OCI-LY1 (cell line): ENCODE measurements around the gene C6orf163.

ENCODE experiments used
- H2AFZ ChIP-seq: fragments of 200-600 bp; sonication (generic), shearing (Covaris generic); 2 replicates; pipeline ENCODE4 v1.6.0; 2014; ENCODE audit warnings: antibody characterized with exemption, mild to moderate bottlenecking, low read length
- H3F3A ChIP-seq: fragments of 200-600 bp; sonication (generic), shearing (Covaris generic); 2 replicates; pipeline ENCODE4 v1.6.0; 2014; ENCODE audit warnings: mild to moderate bottlenecking, antibody characterized with exemption, low read length, moderate library complexity; ENCODE audit not compliant: insufficient read depth
- H3K27ac ChIP-seq: fragments of 200-600 bp; sonication (generic); 2 replicates; pipeline ENCODE4 v1.5.1; 2014; ENCODE audit warnings: low read length, mixed run types, mild to moderate bottlenecking, low read depth; ENCODE audit not compliant: poor library complexity, severe bottlenecking
- H3K27me3 ChIP-seq: fragments of 200-600 bp; sonication (generic); 2 replicates; pipeline ENCODE4 v1.6.0; 2014; ENCODE audit warnings: antibody characterized with exemption, mild to moderate bottlenecking, low read length, moderate library complexity; ENCODE audit not compliant: insufficient read depth
- H3K36me3 ChIP-seq: fragments of 200-600 bp; sonication (generic); 2 replicates; pipeline ENCODE4 v1.6.1; 2014; ENCODE audit warnings: mild to moderate bottlenecking, antibody characterized with exemption, low read length, moderate library complexity, mixed read lengths; ENCODE audit not compliant: insufficient read depth
- H3K4me1 ChIP-seq: fragments of 200-600 bp; sonication (generic); 2 replicates; pipeline ENCODE4 v1.5.1; 2014; ENCODE audit warnings: mild to moderate bottlenecking, low read length, moderate library complexity; ENCODE audit not compliant: insufficient read depth, severe bottlenecking
- H3K4me2 ChIP-seq: fragments of 200-600 bp; sonication (generic), shearing (Covaris generic); 2 replicates; pipeline ENCODE4 v1.6.1; 2014; ENCODE audit warnings: low read length
- H3K4me3 ChIP-seq: fragments of 200-600 bp; sonication (generic); 2 replicates; pipeline ENCODE4 v1.5.1; 2014; ENCODE audit warnings: low read length, low read depth, mild to moderate bottlenecking, mixed read lengths; ENCODE audit not compliant: poor library complexity, severe bottlenecking
- H3K79me2 ChIP-seq: fragments of 200-600 bp; shearing (Covaris generic); 2 replicates; pipeline ENCODE4 v1.6.1; 2016; ENCODE audit warnings: mixed run types, low read length, mixed read lengths; ENCODE audit not compliant: insufficient read depth
- H3K9ac ChIP-seq: fragments of 200-600 bp; sonication (generic), shearing (Covaris generic); 2 replicates; pipeline ENCODE4 v1.6.1; 2014; ENCODE audit warnings: mild to moderate bottlenecking, low read length, mixed read lengths
- H3K9me2 ChIP-seq: fragments of 200-600 bp; sonication (generic), shearing (Covaris generic); 2 replicates; pipeline ENCODE4 v1.6.1; 2014; ENCODE audit warnings: low read depth, mild to moderate bottlenecking, low read length, mixed read lengths
- H3K9me3 ChIP-seq: fragments of 200-600 bp; shearing (Covaris generic); 2 replicates; pipeline ENCODE4 v1.6.1; 2014; ENCODE audit warnings: low read length, mixed read lengths
- H4K20me1 ChIP-seq: fragments of 200-600 bp; sonication (generic), shearing (Covaris generic); 2 replicates; pipeline ENCODE4 v1.6.0; 2016; ENCODE audit warnings: mild to moderate bottlenecking, low read length; ENCODE audit not compliant: insufficient read depth
- CTCF ChIP-seq: fragments of 200-600 bp; sonication (generic), shearing (Covaris generic); IDR thresholded peaks from 2 replicates; pipeline ENCODE4 v1.5.1; 2017; ENCODE audit warnings: mild to moderate bottlenecking, antibody characterized with exemption, low read length, moderate library complexity, mixed read lengths
- EZH2 ChIP-seq: fragments of 200-600 bp; sonication (generic), shearing (Covaris generic); IDR thresholded peaks from 2 replicates; pipeline ENCODE4 v1.8.0; 2017; ENCODE audit warnings: borderline replicate concordance, mixed run types, mild to moderate bottlenecking, antibody characterized with exemption, low read length, moderate library complexity, mixed read lengths

C6orf163 gene

GRCh38 chr6:87349896-87350295 is 5.3 kb downstream of the C6orf163 start:
- H3K4me3 ChIP-seq: no peak overlapping the region
- no peaks in the 10 kb centered on the region for H3K79me2 ChIP-seq
- no peaks in the 10 kb centered on the region for H3F3A ChIP-seq
- no peaks in the 10 kb centered on the region for H3K9me2 ChIP-seq
- H3K36me3 ChIP-seq: no peaks in the 10 kb centered on the region
- no peaks in the 10 kb centered on the region for H3K27me3 ChIP-seq
- TF ChIP-seq EZH2 (no peak), CTCF (no peak)
- H3K4me2 ChIP-seq: no peak overlapping the region
- H3K9me3 ChIP-seq: no peaks in the 10 kb centered on the region
- no peaks in the 10 kb centered on the region for H3K4me1 ChIP-seq
- no peaks in the 10 kb centered on the region for H4K20me1 ChIP-seq
- H3K9ac ChIP-seq: no peak overlapping the region
- no peak overlapping the region for H2AFZ ChIP-seq
- no peak overlapping the region for H3K27ac ChIP-seq

GRCh38 chr6:87350516-87350915 is 5.9 kb downstream of the C6orf163 start:
- H2AFZ ChIP-seq: no peak overlapping the region
- no peaks in the 10 kb centered on the region for H3K79me2 ChIP-seq
- H4K20me1 ChIP-seq: no peaks in the 10 kb centered on the region
- no peaks in the 10 kb centered on the region for H3K27me3 ChIP-seq
- no peak overlapping the region for H3K27ac ChIP-seq
- no peaks in the 10 kb centered on the region for H3K9me3 ChIP-seq
- no peaks in the 10 kb centered on the region for H3F3A ChIP-seq
- no peak overlapping the region for H3K9ac ChIP-seq
- H3K4me2 ChIP-seq: no peak overlapping the region
- H3K4me1 ChIP-seq: no peaks in the 10 kb centered on the region
- H3K9me2 ChIP-seq: no peaks in the 10 kb centered on the region
- TF ChIP-seq CTCF: no peak
- no peak for TF ChIP-seq EZH2
- H3K4me3 ChIP-seq: no peak overlapping the region
- no peaks in the 10 kb centered on the region for H3K36me3 ChIP-seq

GRCh38 chr6:87351583-87351982 is 7.0 kb downstream of the C6orf163 start:
- no peaks in the 10 kb centered on the region for H3F3A ChIP-seq

More at GRCh38 chr6:87351583-87351982, 7.0 kb downstream of the C6orf163 start:
- Histone ChIP-seq H3K4me2 (no peak overlapping the region), H3K4me1 (no peaks in the 10 kb centered on the region), H3K79me2 (no peaks in the 10 kb centered on the region), H3K9me2 (no peaks in the 10 kb centered on the region), H3K4me3 (no peak overlapping the region), H3K9ac (no peak overlapping the region), H4K20me1 (no peaks in the 10 kb centered on the region), H3K27me3 (no peaks in the 10 kb centered on the region), H3K36me3 (no peaks in the 10 kb centered on the region), H3K9me3 (no peaks in the 10 kb centered on the region), H2AFZ (no peak overlapping the region), H3K27ac (no peak overlapping the region)
- TF ChIP-seq EZH2: no peak
- no peak for TF ChIP-seq CTCF
